Heart left ventricle (tissue), 13 donors: ENCODE results near the gene PRKG1.

Experiments
- POLR2A ChIP-seq, 2 donors: fragments of 450-650 bp; IDR thresholded peaks; one replicate each; pipeline ENCODE4 v1.6.1; 2017; ENCODE audit warnings: antibody characterized with exemption in 2 of 2, mild to moderate bottlenecking in 2 of 2, moderate library complexity in 2 of 2
- TF ChIP-seq, protein P1 (sequence below), 12 donors: fragments of 200-600 bp; sonication (generic) in 4 of 12; IDR thresholded peaks; one replicate each; pipeline versions ENCODE4 v1.5.0 to v1.8.0; 2018 to 2022; ENCODE audit warnings: antibody characterized with exemption in 12 of 12, mild to moderate bottlenecking in 5 of 12
- donor health status: ischemic (EF 13 %, LVEDD 7.1; RV severe dilation, severe dysfunction).
- donor health status: DM: no; HTN: yes; CAD: no.
- donor health status: DM: no; HTN: no; CAD: no.
- donor health status: ischemic (EF 25% LVEDD 6.9; RV normal size, moderate dysfunction).
- donor health status: ischemic (EF 25% LVEDD 5.7; RV mildly dilated, moderate dysfunction).
- donor health status: ischemic (EF 35%, LVEDD 5.7; RV mildly dilated, moderate dysfunction).
- donor health status: nonischemic (EF 11% LVEDD 7.7; RV severe dilation, severe dysfunction).
- donor health status: DM: yes; HTN: yes; CAD: no.
- donor health status: PGD.
- donor health status: ischemic (EF 29% LVEDD 5.4; RV normal size, mild dysfunction).
- donor health status: nonischemic (EF 23%, LVEDD 6.1; RV moderate dilation, normal function).

DNA sequence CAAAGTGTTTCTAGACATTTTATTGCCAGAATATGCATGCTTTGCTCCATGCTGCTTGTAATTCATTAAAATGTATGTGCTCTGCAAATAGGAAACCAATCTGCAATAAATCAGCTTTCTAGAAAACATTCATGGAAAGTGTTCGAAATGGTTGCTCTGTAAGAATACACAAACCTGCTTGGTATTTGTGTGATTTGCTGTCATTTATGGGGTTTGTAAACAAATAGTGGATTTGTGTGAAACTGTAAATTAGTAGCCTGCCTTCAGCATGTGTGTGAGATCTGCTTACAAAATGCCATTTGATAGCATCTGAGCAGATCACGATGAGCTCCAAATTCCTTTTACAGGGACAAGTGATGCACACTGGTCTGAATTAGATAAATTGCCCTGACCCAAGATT is 844.2 kb downstream of the PRKG1 start:
- TF ChIP-seq, protein P1, sequence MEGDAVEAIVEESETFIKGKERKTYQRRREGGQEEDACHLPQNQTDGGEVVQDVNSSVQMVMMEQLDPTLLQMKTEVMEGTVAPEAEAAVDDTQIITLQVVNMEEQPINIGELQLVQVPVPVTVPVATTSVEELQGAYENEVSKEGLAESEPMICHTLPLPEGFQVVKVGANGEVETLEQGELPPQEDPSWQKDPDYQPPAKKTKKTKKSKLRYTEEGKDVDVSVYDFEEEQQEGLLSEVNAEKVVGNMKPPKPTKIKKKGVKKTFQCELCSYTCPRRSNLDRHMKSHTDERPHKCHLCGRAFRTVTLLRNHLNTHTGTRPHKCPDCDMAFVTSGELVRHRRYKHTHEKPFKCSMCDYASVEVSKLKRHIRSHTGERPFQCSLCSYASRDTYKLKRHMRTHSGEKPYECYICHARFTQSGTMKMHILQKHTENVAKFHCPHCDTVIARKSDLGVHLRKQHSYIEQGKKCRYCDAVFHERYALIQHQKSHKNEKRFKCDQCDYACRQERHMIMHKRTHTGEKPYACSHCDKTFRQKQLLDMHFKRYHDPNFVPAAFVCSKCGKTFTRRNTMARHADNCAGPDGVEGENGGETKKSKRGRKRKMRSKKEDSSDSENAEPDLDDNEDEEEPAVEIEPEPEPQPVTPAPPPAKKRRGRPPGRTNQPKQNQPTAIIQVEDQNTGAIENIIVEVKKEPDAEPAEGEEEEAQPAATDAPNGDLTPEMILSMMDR (IDR thresholded peaks at IDR 0.05) = no peak
- TF ChIP-seq POLR2A (IDR thresholded peaks at IDR 0.05) = no peak
